Measurements from ENCODE around the gene EXOSC10.
"Not testable (repeated sequence)": the region's sequence is repeated elsewhere in the genome, so short reads cannot be mapped to it uniquely, and the experiment has no call there.

The EXOSC10 gene

GRCh38 chr1:11026052-11026451 lies 73.6 kb downstream of the EXOSC10 start:
- WGBS = 100% methylated on average over 1 of the region's 1 CpG
- no peaks in the 10 kb centered on the region for H3K9me3 ChIP-seq (ENCODE audit: insufficient read depth, low read depth, low read length)
- no peaks in the 10 kb centered on the region for H3K27me3 ChIP-seq (ENCODE audit: insufficient read depth, low read length)
- H3K4me1 ChIP-seq (ENCODE audit: insufficient read depth, low read length) = no peaks in the 10 kb centered on the region
- no peak overlapping the region for H3K27ac ChIP-seq (ENCODE audit: low read depth, low read length)
- H3K4me3 ChIP-seq (ENCODE audit: low read length) = no peak overlapping the region
- H3K36me3 ChIP-seq (ENCODE audit: insufficient read depth, low read length) = peaks cover 81% of the 10 kb centered on the region
- H3K9ac ChIP-seq (ENCODE audit: low read depth, low read length) = no peak overlapping the region

- H3K4me3 ChIP-seq (ENCODE audit: low read length) = no peak overlapping the region
- 98% methylated on average over 1 of the region's 1 CpG for WGBS
Measured at GRCh38 chr1:11025618-11026017, 74.1 kb downstream of the EXOSC10 start.

GRCh38 chr1:11024874-11025203 lies 74.8 kb downstream of the EXOSC10 start:
- no peaks in the 10 kb centered on the region for H3K4me1 ChIP-seq (ENCODE audit: insufficient read depth, low read length)
- H3K9me3 ChIP-seq (ENCODE audit: insufficient read depth, low read depth, low read length) = no peaks in the 10 kb centered on the region
- no peak overlapping the region for H3K9ac ChIP-seq (ENCODE audit: low read depth, low read length)
- no peak overlapping the region for H3K4me3 ChIP-seq (ENCODE audit: low read length)
- peaks cover 85% of the 10 kb centered on the region for H3K36me3 ChIP-seq (ENCODE audit: insufficient read depth, low read length)
- 91% methylated on average over 1 of the region's 2 CpGs for WGBS
- no peak overlapping the region for H3K27ac ChIP-seq (ENCODE audit: low read depth, low read length)
- no peaks in the 10 kb centered on the region for H3K27me3 ChIP-seq (ENCODE audit: insufficient read depth, low read length)

More at GRCh38 chr1:11025618-11026017, 74.1 kb downstream of the EXOSC10 start:
- Histone ChIP-seq H3K27ac (ENCODE audit: low read depth, low read length) (no peak overlapping the region), H3K27me3 (ENCODE audit: insufficient read depth, low read length) (no peaks in the 10 kb centered on the region), H3K9me3 (ENCODE audit: insufficient read depth, low read depth, low read length) (no peaks in the 10 kb centered on the region), H3K36me3 (ENCODE audit: insufficient read depth, low read length) (peaks cover 83% of the 10 kb centered on the region), H3K9ac (ENCODE audit: low read depth, low read length) (no peak overlapping the region), H3K4me1 (ENCODE audit: insufficient read depth, low read length) (no peaks in the 10 kb centered on the region)

GRCh38 chr1:11024154-11024873 lies 75.4 kb downstream of the EXOSC10 start:
- no peaks in the 10 kb centered on the region for H3K9me3 ChIP-seq (ENCODE audit: insufficient read depth, low read depth, low read length)
- no peak overlapping the region for H3K9ac ChIP-seq (ENCODE audit: low read depth, low read length)
- 94% methylated on average over 2 of the region's 3 CpGs for WGBS
- no peaks in the 10 kb centered on the region for H3K27me3 ChIP-seq (ENCODE audit: insufficient read depth, low read length)
- H3K4me3 ChIP-seq (ENCODE audit: low read length) = no peak overlapping the region
- no peak overlapping the region for H3K27ac ChIP-seq (ENCODE audit: low read depth, low read length)
- peaks cover 87% of the 10 kb centered on the region for H3K36me3 ChIP-seq (ENCODE audit: insufficient read depth, low read length)
- no peaks in the 10 kb centered on the region for H3K4me1 ChIP-seq (ENCODE audit: insufficient read depth, low read length)

GRCh38 chr1:11023201-11023600 lies 76.5 kb downstream of the EXOSC10 start:
- H3K4me1 ChIP-seq (ENCODE audit: insufficient read depth, low read length) = no peaks in the 10 kb centered on the region
- WGBS = 96% methylated on average over 14 of the region's 14 CpGs

GRCh38 chr1:11019971-11020370 lies 79.7 kb downstream of the EXOSC10 start:
- 98% methylated on average over 7 of the region's 7 CpGs for WGBS
- Histone ChIP-seq H3K36me3 (ENCODE audit: insufficient read depth, low read length) (peaks cover 94% of the 10 kb centered on the region), H3K27ac (ENCODE audit: low read depth, low read length) (no peak overlapping the region), H3K27me3 (ENCODE audit: insufficient read depth, low read length) (no peaks in the 10 kb centered on the region), H3K9me3 (ENCODE audit: insufficient read depth, low read depth, low read length) (no peaks in the 10 kb centered on the region), H3K4me3 (ENCODE audit: low read length) (no peak overlapping the region), H3K9ac (ENCODE audit: low read depth, low read length) (no peak overlapping the region), H3K4me1 (ENCODE audit: insufficient read depth, low read length) (no peaks in the 10 kb centered on the region)

More at GRCh38 chr1:11023201-11023600, 76.5 kb downstream of the EXOSC10 start:
- Histone ChIP-seq H3K27ac (ENCODE audit: low read depth, low read length) (no peak overlapping the region), H3K27me3 (ENCODE audit: insufficient read depth, low read length) (no peaks in the 10 kb centered on the region), H3K9me3 (ENCODE audit: insufficient read depth, low read depth, low read length) (no peaks in the 10 kb centered on the region), H3K9ac (ENCODE audit: low read depth, low read length) (no peak overlapping the region), H3K4me3 (ENCODE audit: low read length) (no peak overlapping the region), H3K36me3 (ENCODE audit: insufficient read depth, low read length) (peaks cover 96% of the 10 kb centered on the region)

- not testable (repeated sequence) for H3K27ac ChIP-seq (ENCODE audit: low read depth, low read length); H3K27me3 ChIP-seq (ENCODE audit: insufficient read depth, low read length); H3K4me1 ChIP-seq (ENCODE audit: insufficient read depth, low read length); H3K4me3 ChIP-seq (ENCODE audit: low read length); H3K9me3 ChIP-seq (ENCODE audit: insufficient read depth, low read depth, low read length); H3K9ac ChIP-seq (ENCODE audit: low read depth, low read length)
- H3K36me3 ChIP-seq (ENCODE audit: insufficient read depth, low read length) = peaks cover 94% of the 10 kb centered on the region
- WGBS = 94% methylated on average over 8 of the region's 8 CpGs
Measured at GRCh38 chr1:11019358-11019757, 80.3 kb downstream of the EXOSC10 start.
